SK-N-SH treated with all-trans-retinoic acid at 6 μM for 48 hours (cell line): ENCODE data around the gene BHLHA15.

Experiments
- ATAC-seq: fragments of 200-7000 bp; cut with Tn5 transposase; 3 replicates; pipeline ENCODE4 v1.9.1; 2020; ENCODE audit warnings: mild to moderate bottlenecking, moderate library complexity
- ARNTL ChIP-seq: fragments of 450-650 bp; formaldehyde crosslinking; IDR thresholded peaks from 2 replicates; pipeline ENCODE4 v1.5.0; 2020; ENCODE audit warnings: low read depth, mild to moderate bottlenecking, moderate library complexity, borderline replicate concordance
- BACH2 ChIP-seq: fragments of 250-450 bp; sonication (Bioruptor Pico); IDR thresholded peaks from 2 replicates; pipeline ENCODE4 v1.9.0; 2021; ENCODE audit warnings: mild to moderate bottlenecking, borderline replicate concordance
- CREB5 ChIP-seq: fragments of 250-450 bp; sonication (Bioruptor Pico); IDR thresholded peaks from 2 replicates; pipeline ENCODE4 v1.5.1; 2020; ENCODE audit warnings: low read depth, mild to moderate bottlenecking, moderate library complexity
- CSDC2 ChIP-seq: fragments of 250-450 bp; sonication (Bioruptor Pico); IDR thresholded peaks from 2 replicates; pipeline ENCODE4 v1.5.0; 2020; ENCODE audit warnings: mild to moderate bottlenecking, moderate library complexity
- CSRNP3 ChIP-seq: fragments of 250-450 bp; sonication (Bioruptor Pico); IDR thresholded peaks from 2 replicates; pipeline ENCODE4 v1.5.1; 2021; ENCODE audit warnings: mild to moderate bottlenecking, moderate library complexity
- GLIS3 ChIP-seq: fragments of 250-450 bp; sonication (Bioruptor Pico); IDR thresholded peaks from 2 replicates; pipeline ENCODE4 v1.5.0; 2020; ENCODE audit warnings: mild to moderate bottlenecking, moderate library complexity
- ISL1 ChIP-seq: fragments of 250-450 bp; sonication (Bioruptor Pico); IDR thresholded peaks from 2 replicates; pipeline ENCODE4 v2.1.2; 2022; ENCODE audit warnings: mild to moderate bottlenecking, moderate library complexity
- PPARA ChIP-seq: fragments of 250-450 bp; sonication (Bioruptor Pico); IDR thresholded peaks from 2 replicates; pipeline ENCODE4 v1.5.0; 2020; ENCODE audit warnings: mild to moderate bottlenecking, borderline replicate concordance
- RARB ChIP-seq: fragments of 250-450 bp; sonication (Bioruptor Pico); IDR thresholded peaks from 2 replicates; pipeline ENCODE4 v1.8.0; 2021; ENCODE audit warnings: mild to moderate bottlenecking, moderate library complexity
- SNAI2 ChIP-seq: fragments of 250-450 bp; sonication (Bioruptor Pico); IDR thresholded peaks from 2 replicates; pipeline ENCODE4 v1.5.0; 2020; ENCODE audit warnings: mild to moderate bottlenecking, moderate library complexity
- TOX ChIP-seq: fragments of 250-450 bp; sonication (Bioruptor Pico); IDR thresholded peaks from 2 replicates; pipeline ENCODE4 v1.8.0; 2021; ENCODE audit warnings: mild to moderate bottlenecking, moderate library complexity, borderline replicate concordance
- TSHZ2 ChIP-seq: fragments of 250-450 bp; sonication (Bioruptor Pico); IDR thresholded peaks from 2 replicates; pipeline ENCODE4 v1.5.0; 2020; ENCODE audit warnings: mild to moderate bottlenecking, moderate library complexity
- ZC3H10 ChIP-seq: fragments of 250-450 bp; sonication (Bioruptor Pico); IDR thresholded peaks from 2 replicates; pipeline ENCODE4 v1.5.1; 2021; ENCODE audit warnings: mild to moderate bottlenecking, moderate library complexity
- ZFP3 ChIP-seq: fragments of 250-450 bp; sonication (Bioruptor Pico); IDR thresholded peaks from 2 replicates; pipeline ENCODE4 v1.5.0; 2020; ENCODE audit warnings: mild to moderate bottlenecking, moderate library complexity
- ZFP30 ChIP-seq: fragments of 450-650 bp; formaldehyde crosslinking; IDR thresholded peaks from 2 replicates; pipeline ENCODE4 v1.5.0; 2022; ENCODE audit warnings: mild to moderate bottlenecking, moderate library complexity
- ZNF565 ChIP-seq: fragments of 450-650 bp; formaldehyde crosslinking; conservative IDR thresholded peaks from 2 replicates; pipeline ENCODE4 v1.5.0; 2020; ENCODE audit warnings: low read depth, mild to moderate bottlenecking, moderate library complexity
- ZNF8 ChIP-seq: fragments of 450-650 bp; formaldehyde crosslinking; IDR thresholded peaks from 2 replicates; pipeline ENCODE4 v1.5.0; 2020; ENCODE audit warnings: mild to moderate bottlenecking, moderate library complexity
- TF ChIP-seq, protein P1 (sequence below): fragments of 250-450 bp; sonication (Bioruptor Pico); IDR thresholded peaks from 2 replicates; pipeline ENCODE4 v1.8.0; 2021; ENCODE audit warnings: low read depth, mild to moderate bottlenecking, moderate library complexity, borderline replicate concordance

The BHLHA15 gene

GRCh38 chr7:98210513-98211220, 572 bp upstream of the BHLHA15 start:
- TF ChIP-seq BACH2 (CRISPR knock-in tag): no peak
- TF ChIP-seq SNAI2 (CRISPR knock-in tag): no peak
- peak; percentile 26 for ATAC-seq

- ATAC-seq: peak; percentile 7
- TF ChIP-seq CREB5 (CRISPR knock-in tag) (no peak), CSRNP3 (CRISPR knock-in tag) (no peak), CSDC2 (no peak), TOX (CRISPR knock-in tag) (no peak), ISL1 (CRISPR knock-in tag) (no peak)
Observed at GRCh38 chr7:98211676-98212531, 665 bp downstream of the BHLHA15 start.

- TF ChIP-seq SNAI2 (CRISPR knock-in tag) (no peak), ARNTL (CRISPR knock-in tag) (no peak), ZNF8 (CRISPR knock-in tag) (no peak), RARB (CRISPR knock-in tag) (no peak), TSHZ2 (CRISPR knock-in tag) (no peak), ZC3H10 (no peak), ZNF565 (no peak), ZFP30 (CRISPR knock-in tag) (no peak), CSRNP3 (CRISPR knock-in tag) (no peak), ISL1 (CRISPR knock-in tag) (no peak), TOX (CRISPR knock-in tag) (no peak), ZFP3 (CRISPR knock-in tag) (no peak), BACH2 (CRISPR knock-in tag) (no peak), PPARA (CRISPR knock-in tag) (no peak), GLIS3 (CRISPR knock-in tag) (no peak)
- TF ChIP-seq, protein P1, sequence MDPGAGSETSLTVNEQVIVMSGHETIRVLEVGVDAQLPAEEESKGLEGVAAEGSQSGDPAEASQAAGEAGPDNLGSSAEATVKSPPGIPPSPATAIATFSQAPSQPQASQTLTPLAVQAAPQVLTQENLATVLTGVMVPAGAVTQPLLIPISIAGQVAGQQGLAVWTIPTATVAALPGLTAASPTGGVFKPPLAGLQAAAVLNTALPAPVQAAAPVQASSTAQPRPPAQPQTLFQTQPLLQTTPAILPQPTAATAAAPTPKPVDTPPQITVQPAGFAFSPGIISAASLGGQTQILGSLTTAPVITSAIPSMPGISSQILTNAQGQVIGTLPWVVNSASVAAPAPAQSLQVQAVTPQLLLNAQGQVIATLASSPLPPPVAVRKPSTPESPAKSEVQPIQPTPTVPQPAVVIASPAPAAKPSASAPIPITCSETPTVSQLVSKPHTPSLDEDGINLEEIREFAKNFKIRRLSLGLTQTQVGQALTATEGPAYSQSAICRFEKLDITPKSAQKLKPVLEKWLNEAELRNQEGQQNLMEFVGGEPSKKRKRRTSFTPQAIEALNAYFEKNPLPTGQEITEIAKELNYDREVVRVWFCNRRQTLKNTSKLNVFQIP: no peak
- ATAC-seq: peak; percentile 4
Observed at GRCh38 chr7:98212532-98213041, 1.3 kb downstream of the BHLHA15 start.
